PC-9 (cell line): ENCODE results near the gene COMMD10. TPM values are rescaled to one million over a fixed set of nuclear protein-coding genes. Genes with fewer than 3 reads are reported as not detected.

Source experiments
- BruUV-seq: library from RNA; stranded (reverse); fragments of 400-500 nt; replicated peaks from 2 replicates; lab custom pipeline; 2021; lab: Mats Ljungman, UMichigan
- CTCF ChIA-PET: fragments of 300-600 bp; sonication (Branson Sonifier 250); formaldehyde crosslinking; loops from one replicate; lab custom pipeline; 2022; ENCODE audit warnings: antibody characterized with exemption; lab: Charles Lee
- POLR2A ChIA-PET: fragments of 300-600 bp; sonication (Branson Sonifier 250); formaldehyde crosslinking; loops from one replicate; lab custom pipeline; 2022; ENCODE audit warnings: antibody characterized with exemption; ENCODE audit not compliant: unreplicated experiment; lab: Charles Lee
- DNase-seq, 2 experiments: peaks; one replicate each; pipeline versions ENCODE4 v3.0.0 to v3.0.0-alpha.2; 2015 to 2022; ENCODE audit warnings: mixed read lengths in 1 of 2
- H2AFZ ChIP-seq: fragments of 200-600 bp; sonication (generic); 2 replicates; pipeline ENCODE4 v1.8.1; 2017; ENCODE audit warnings: antibody characterized with exemption
- H3F3A ChIP-seq: fragments of 200-600 bp; sonication (generic); 2 replicates; pipeline ENCODE4 v1.8.1; 2017; ENCODE audit warnings: antibody characterized with exemption, mild to moderate bottlenecking, low read depth; ENCODE audit not compliant: insufficient read depth
- H3K27ac ChIP-seq: fragments of 200-600 bp; sonication (generic); 2 replicates; pipeline ENCODE4 v1.6.1; 2016; ENCODE audit warnings: mixed run types
- H3K27me3 ChIP-seq: fragments of 200-600 bp; sonication (generic); 2 replicates; pipeline ENCODE4 v1.6.1; 2016; ENCODE audit warnings: low read depth, mixed run types; ENCODE audit not compliant: insufficient read depth
- H3K36me3 ChIP-seq: fragments of 200-600 bp; sonication (generic); 2 replicates; pipeline ENCODE4 v1.6.1; 2016; ENCODE audit warnings: low read depth, mixed run types
- H3K4me1 ChIP-seq: fragments of 200-600 bp; sonication (generic); replicated peaks from 2 replicates; pipeline ENCODE4 v1.6.1; 2016; ENCODE audit warnings: mixed run types; ENCODE audit not compliant: insufficient read depth
- H3K4me2 ChIP-seq: fragments of 200-600 bp; sonication (generic); 2 replicates; pipeline ENCODE4 v1.6.1; 2017; ENCODE audit warnings: mixed run types
- H3K4me3 ChIP-seq: fragments of 200-600 bp; sonication (generic); 2 replicates; pipeline ENCODE4 v1.6.1; 2016; ENCODE audit warnings: mixed run types
- H3K79me2 ChIP-seq: fragments of 200-600 bp; sonication (generic); 2 replicates; pipeline ENCODE4 v1.6.1; 2017; ENCODE audit warnings: low read depth, mixed run types
- H3K9me2 ChIP-seq: fragments of 200-600 bp; sonication (generic); 2 replicates; pipeline ENCODE4 v1.8.1; 2017; ENCODE audit warnings: mild to moderate bottlenecking; ENCODE audit not compliant: insufficient read depth
- H3K9me3 ChIP-seq: fragments of 200-600 bp; sonication (generic); 2 replicates; pipeline ENCODE4 v1.8.1; 2016; ENCODE audit warnings: low read depth; ENCODE audit not compliant: insufficient read depth
- H4K20me1 ChIP-seq: fragments of 200-600 bp; sonication (generic); 2 replicates; pipeline ENCODE4 v1.8.1; 2017; ENCODE audit not compliant: insufficient read depth
- CTCF ChIP-seq: fragments of 200-600 bp; sonication (generic); conservative IDR thresholded peaks from 2 replicates; pipeline ENCODE4 v1.6.1; 2017; ENCODE audit warnings: mixed run types, antibody characterized with exemption, mild to moderate bottlenecking, moderate library complexity
- EZH2 ChIP-seq: fragments of 200-600 bp; sonication (generic); IDR thresholded peaks from 2 replicates; pipeline ENCODE4 v1.8.0; 2017; ENCODE audit warnings: antibody characterized with exemption, low read depth
- intact Hi-C: fragments of 100-400 bp; cut with micrococcal nuclease; formaldehyde crosslinking; loops from one replicate; pipeline ENCODE4 v1.10.0; 2022; ENCODE audit not compliant: unreplicated experiment
- total RNA-seq: library from RNA; stranded (reverse); gene quantifications from 2 replicates; pipeline ENCODE4 v1.2.3, GENCODE V29; 2021

COMMD10 gene
- total RNA-seq, 1 experiment from 2014 or later: 17.9 TPM

- no peak for DNase-seq
Measured at GRCh38 chr5:116130471-116130870, 45.6 kb downstream of the COMMD10 start.

DNA sequence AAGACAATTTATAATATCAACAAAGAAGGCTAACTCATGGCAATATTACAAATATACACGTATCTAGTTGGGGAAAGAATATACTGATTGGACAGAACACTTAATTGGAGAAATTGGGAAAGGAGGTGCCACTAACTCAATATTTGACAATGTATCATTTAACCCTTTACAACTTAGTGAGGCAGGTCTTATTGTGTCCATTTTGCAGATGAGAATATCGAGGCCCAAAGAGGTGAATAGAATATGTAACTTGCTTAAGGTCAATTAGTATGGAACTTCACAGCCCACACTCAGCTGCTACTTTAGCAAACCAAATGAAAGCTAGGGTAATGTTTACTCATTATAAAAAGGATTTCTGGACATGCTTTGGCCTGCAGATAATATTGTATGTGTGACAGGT lies 46.2 kb downstream of the COMMD10 start:
- Histone ChIP-seq H3K36me3 (no peaks in the 10 kb centered on the region), H3K9me2 (no peaks in the 10 kb centered on the region), H3K27ac (no peak overlapping the region), H3K27me3 (no peaks in the 10 kb centered on the region), H4K20me1 (no peaks in the 10 kb centered on the region), H3K79me2 (no peaks in the 10 kb centered on the region), H3F3A (no peaks in the 10 kb centered on the region), H3K4me1 (no peaks in the 10 kb centered on the region), H3K4me2 (no peak overlapping the region), H3K4me3 (no peak overlapping the region), H2AFZ (no peak overlapping the region), H3K9me3 (no peaks in the 10 kb centered on the region)
- POLR2A ChIA-PET: no interaction called here
- no peak for DNase-seq
- TF ChIP-seq EZH2 (no peak), CTCF (no peak)
- BruUV-seq: no TSS peak
- intact Hi-C loops: no loop called here
- CTCF ChIA-PET: no interaction called here

More at GRCh38 chr5:116130471-116130870, 45.6 kb downstream of the COMMD10 start:
- Histone ChIP-seq H3K79me2 (no peaks in the 10 kb centered on the region), H3K27me3 (no peaks in the 10 kb centered on the region), H3K4me1 (no peaks in the 10 kb centered on the region), H3K4me2 (no peak overlapping the region), H2AFZ (no peak overlapping the region), H3K36me3 (no peaks in the 10 kb centered on the region), H3K9me2 (no peaks in the 10 kb centered on the region), H3K9me3 (no peaks in the 10 kb centered on the region), H3K27ac (no peak overlapping the region), H4K20me1 (no peaks in the 10 kb centered on the region), H3F3A (no peaks in the 10 kb centered on the region), H3K4me3 (no peak overlapping the region)
- no TSS peak for BruUV-seq
- CTCF ChIA-PET: no interaction called here
- POLR2A ChIA-PET: no interaction called here
- intact Hi-C loops: no loop called here
- no peak for TF ChIP-seq EZH2
- TF ChIP-seq CTCF: no peak

DNA sequence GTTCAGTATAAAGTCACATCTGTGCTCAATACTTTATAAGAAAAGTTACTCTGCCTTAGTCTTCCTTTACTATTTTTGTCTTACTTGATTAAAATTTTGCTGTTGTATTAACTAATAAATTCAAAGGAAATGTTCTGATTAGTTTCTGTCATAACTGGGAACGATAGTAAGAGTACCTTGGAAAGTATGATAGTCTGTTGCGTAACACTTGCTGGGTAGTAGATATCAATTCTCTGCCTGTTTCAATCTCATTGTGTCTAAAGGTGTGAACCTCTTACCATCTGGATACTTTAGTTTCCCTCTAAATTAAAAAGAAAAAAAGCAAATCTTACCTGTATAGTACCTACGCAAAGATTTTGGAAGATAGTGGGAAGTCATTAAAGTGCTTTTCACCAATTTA lies 48.5 kb downstream of the COMMD10 start:
- DNase-seq: no peak
- intact Hi-C loops: no loop called here
- Histone ChIP-seq H3K4me3 (no peak overlapping the region), H3F3A (no peaks in the 10 kb centered on the region), H3K27me3 (no peaks in the 10 kb centered on the region), H3K9me3 (no peaks in the 10 kb centered on the region), H3K9me2 (no peaks in the 10 kb centered on the region), H3K79me2 (no peaks in the 10 kb centered on the region), H3K36me3 (no peaks in the 10 kb centered on the region), H4K20me1 (no peaks in the 10 kb centered on the region), H3K4me2 (no peak overlapping the region), H3K4me1 (no peaks in the 10 kb centered on the region), H2AFZ (no peak overlapping the region), H3K27ac (no peak overlapping the region)
- CTCF ChIA-PET: no interaction called here
- BruUV-seq: no TSS peak
- POLR2A ChIA-PET: interaction anchor here (0.6 kb wide), 1 partner anchor 257 kb away, joined by 4 read pairs; no protein-coding TSS in a partner anchor
- TF ChIP-seq CTCF (no peak), EZH2 (no peak)
